HG02981 (cell line): ENCODE measurements around the gene MX2.
"Not testable (repeated sequence)": the region's sequence is repeated elsewhere in the genome, so short reads cannot be mapped to it uniquely, and the experiment has no call there.

ENCODE experiments used
- ATAC-seq: cut with Tn5 transposase; IDR thresholded peaks from one replicate; pipeline ENCODE4 v1.9.1; 2021; ENCODE audit warnings: mild to moderate bottlenecking, moderate library complexity; ENCODE audit not compliant: unreplicated experiment

The MX2 gene

DNA sequence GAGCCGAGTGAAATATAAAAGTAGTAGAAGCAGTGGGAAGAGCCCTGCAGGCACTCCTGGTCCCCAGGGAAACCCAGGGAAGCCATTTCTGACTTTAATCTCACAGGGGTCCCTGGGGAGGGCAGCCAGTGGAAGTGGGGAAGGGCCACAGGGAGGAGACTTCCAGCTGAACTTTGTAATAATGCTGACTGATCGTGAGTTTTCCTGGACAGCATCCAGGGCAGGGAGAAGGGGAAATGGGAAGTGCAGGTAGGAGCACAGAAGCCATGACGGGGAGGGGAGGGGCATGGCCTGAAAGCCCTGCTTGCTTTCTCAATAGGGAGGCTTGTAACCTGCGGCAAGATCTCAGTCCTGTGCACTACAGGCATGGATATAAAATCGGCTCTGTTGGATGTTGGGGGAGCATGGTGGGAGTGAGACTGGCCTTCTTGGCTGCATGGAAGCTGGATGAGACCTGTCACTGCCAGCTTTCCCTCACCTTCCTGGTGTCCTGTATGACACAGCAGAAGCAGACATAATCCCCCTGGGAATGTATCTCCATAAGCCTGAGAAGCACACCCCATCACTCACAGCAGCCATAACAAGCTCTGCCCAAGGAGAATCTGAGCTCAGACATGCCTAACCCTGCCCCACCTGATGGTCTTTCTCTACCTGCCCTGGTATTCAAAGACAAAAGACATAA lies 49.1 kb downstream of the MX2 start:
- no peak for ATAC-seq

DNA sequence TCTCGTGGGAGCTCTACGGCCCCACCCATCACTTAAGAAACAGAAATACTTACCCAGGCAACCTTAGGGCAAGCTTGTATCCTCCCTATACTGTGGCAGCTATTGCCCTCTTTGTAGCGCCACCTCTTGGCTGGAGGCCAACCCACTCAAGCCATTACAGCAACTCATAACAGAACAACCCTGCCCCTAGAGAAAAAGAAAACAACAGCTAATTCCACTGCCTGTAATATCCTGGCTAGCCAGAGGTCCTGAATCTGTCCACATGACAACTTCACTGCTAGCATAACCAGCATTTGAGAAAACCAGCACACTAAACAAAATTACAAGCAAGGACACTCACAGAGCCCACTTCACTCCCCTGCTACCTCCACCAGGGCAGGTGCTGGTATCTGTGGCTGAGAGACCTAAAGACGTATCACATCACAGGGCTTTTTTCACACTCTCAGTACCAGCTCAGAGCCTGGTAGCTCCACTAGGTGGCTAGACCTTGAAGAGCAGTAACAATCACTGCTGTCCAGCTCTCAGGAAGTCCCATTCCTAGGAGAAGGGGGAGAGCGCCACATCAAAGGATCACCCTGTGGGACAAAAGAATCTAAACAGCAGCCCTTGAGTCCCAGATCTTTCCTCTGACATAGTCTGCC lies 49.7 kb downstream of the MX2 start:
- no peak for ATAC-seq

DNA sequence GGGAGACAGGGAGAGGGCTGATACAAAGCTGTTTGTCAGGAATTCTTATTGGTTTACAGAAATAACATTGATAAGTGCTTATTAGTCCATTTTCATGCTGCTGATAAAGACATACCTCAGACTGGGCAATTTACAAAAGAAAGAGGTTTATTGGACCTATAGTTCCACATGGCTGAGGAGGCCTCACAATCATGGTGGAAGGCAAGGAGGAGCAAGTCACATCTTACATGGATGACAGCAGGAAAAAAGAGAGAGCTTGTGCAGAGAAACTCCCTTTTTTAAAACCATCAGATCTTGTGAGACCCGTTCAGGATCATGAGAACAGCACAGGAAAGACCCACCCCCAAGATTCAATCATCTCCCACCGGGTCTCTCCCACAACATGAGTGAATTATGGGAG lies 55.7 kb downstream of the MX2 start:
- not testable (repeated sequence) for ATAC-seq

DNA sequence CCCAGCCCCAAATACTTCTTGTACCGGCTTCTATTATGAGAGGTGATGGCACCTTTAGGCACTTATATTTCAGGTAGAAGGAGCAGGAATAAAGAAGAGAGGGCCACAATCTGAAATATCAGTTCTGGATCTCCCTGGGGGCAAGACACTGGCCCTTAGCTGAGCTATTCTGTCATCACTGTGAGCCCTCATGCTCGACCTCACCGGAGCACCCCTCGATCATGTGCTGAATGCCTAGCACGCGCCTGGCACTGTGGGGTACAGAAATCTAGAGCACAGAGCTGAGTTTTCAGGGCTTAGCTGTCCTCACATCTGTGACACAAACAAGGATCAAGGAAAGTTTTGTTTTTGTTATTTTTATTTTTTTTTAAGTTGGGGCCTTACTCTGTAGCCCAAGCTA lies 56.6 kb downstream of the MX2 start:
- ATAC-seq, result no peak

DNA sequence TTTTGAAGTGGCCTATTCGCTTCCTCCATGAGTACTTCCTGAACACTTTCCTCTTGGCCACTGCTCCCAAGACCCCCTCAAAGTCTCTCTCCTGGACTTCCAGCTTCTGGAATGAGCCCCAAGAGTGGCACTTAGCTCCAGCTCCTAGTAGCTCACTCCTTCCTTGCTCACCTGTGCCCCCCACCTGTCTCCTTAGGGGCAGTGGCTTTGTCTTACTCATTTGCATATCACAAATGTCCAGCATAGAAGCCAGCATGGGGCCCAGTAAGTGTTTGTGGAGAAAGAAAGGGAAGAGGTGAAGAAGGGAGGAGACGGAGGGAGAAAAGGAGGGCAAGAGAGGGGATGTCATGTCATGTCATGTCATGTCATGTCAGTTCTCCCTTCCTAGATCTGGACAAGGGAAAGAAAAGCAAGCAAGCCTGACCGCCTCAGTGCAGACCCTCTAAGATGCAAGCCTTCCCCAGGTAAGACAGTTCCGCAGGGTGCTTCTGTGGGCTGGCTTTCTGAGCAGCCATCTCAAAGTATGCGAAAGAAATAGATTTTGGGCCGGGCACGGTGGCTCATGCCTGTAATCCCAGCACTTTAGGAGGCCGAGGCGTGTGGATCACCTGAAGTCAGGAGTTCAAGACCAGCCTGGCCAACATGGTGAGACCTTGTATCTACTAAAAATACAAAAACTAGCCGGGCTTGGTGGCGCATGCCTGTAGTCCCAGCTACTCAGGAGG lies 57.3 kb downstream of the MX2 start:
- ATAC-seq, result no peak

DNA sequence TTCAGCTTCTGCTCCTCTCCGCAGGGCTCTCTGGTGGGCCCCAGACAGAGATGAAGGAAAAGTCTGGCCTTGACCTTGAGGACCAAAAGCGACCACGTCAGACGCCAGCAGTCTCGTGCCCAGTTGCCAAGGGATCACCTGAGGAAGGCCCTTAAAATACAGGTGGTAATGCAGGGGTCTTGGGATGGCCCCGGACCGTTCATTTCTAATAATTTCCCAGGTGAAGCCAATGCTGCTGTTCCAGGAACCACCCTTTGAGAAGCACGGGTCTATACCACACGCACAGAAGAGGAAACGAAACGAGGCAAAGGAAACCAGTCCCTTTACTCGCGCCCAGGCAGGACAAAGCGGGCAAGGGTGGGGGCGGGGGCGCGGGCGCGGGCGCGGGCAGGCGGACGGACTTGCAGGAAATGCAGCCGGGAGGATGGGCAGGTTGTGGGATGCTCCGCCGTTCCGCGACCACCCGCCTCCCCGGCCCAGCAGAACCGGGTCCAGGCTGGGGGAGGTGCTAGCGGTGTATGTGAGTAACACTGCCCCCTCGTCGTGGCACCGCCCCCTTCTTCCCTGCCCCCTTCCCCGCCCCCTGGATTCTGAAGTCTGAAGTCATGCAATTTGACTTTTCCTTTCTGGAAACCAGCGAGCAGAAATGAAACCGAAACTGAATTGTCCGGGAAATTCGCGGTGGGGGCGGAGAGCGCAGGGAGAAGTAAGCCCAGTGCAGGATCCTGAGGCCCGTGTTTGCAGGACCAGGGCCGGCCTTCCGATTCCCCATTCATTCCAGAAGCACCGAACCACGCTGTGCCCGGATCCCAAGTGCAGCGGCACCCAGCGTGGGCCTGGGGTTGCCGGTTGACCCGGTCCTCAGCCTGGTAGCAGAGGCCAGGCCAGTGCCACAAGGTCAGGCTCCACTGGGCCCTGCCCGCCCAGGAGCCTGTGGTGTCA lies 58.4 kb downstream of the MX2 start:
- peak; percentile 92 for ATAC-seq

DNA sequence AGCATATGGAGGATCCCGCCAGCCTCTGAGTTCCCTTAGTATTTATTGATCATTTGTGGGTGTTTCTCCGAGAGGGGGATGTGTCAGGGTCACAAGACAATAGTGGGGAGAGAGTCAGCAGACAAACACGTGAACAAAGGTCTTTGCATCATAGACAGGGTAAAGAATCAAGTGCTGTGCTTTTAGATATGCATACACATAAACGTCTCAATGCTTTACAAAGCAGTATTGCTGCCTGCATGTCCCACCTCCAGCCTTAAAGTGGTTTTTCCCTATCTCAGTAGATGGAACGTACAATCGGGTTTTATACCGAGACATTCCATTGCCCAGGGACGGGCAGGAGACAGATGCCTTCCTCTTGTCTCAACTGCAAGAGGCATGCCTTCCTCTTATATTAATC lies 59.2 kb downstream of the MX2 start:
- ATAC-seq, result not testable (repeated sequence)

DNA sequence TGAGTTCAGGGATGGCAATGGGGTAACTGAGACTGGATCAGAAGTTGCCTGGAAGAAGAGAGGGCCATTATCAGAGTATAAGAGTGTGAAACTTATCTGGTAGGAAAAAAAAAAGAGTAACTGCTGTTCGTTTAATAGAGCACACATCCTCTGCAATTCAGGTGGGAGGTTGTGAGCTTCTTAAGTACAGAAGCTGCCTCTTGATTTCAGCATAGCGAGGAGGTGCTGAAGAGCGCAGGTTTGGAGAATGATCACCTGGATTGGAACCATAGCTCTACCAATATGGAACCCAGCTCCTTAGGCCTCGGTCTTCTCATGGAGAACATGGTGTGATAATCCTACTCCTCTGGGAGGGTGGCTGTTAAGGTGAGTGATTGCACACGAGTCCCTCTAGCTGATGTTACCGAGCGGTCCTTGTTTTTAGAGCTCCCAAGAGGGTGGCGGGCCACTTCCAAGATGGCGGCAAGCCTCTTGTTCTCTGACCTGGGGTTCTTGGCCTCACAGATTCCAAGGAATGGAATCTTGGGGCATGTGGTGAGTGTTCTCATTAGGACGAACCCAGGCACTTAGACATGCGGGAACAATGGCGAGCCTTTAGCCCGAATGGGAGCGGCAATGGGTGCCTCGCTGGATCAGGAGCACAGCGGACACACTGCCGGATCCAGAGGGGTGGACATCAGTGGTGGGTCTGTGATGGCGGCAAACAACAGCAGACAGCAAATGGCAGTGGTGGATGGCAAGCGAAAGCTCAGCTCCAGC lies 60.9 kb downstream of the MX2 start:
- no peak for ATAC-seq

DNA sequence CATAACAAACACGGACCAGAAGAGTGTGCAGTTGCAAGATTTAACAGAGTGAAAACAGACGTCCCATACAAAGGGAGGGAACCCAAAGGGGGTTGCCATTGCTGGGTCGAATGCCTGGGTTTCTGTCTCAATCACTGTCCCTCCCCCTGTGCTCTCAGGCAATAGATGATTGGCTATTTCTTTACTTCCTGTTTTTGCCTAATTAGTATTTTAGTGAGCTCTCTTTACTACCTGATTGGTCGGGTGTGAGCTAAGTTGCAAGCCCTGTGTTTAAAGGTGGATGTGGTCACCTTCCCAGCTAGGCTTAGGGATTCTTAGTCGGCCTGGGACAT lies 61.4 kb downstream of the MX2 start:
- ATAC-seq, result not testable (repeated sequence)

DNA sequence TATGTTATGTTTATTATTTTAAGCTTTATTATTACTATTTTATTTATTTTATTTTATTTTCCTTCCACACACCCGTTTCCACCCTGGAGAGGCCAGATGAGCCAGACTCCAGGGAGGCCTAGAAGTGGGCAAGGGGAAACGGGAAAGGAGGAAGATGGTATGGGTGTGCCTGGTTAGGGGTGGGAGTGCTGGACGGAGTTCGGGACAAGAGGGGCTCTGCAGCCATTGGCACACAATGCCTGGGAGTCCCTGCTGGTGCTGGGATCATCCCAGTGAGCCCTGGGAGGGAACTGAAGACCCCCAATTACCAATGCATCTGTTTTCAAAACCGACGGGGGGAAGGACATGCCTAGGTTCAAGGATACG lies 63.7 kb downstream of the MX2 start:
- ATAC-seq, result peak; percentile 18

DNA sequence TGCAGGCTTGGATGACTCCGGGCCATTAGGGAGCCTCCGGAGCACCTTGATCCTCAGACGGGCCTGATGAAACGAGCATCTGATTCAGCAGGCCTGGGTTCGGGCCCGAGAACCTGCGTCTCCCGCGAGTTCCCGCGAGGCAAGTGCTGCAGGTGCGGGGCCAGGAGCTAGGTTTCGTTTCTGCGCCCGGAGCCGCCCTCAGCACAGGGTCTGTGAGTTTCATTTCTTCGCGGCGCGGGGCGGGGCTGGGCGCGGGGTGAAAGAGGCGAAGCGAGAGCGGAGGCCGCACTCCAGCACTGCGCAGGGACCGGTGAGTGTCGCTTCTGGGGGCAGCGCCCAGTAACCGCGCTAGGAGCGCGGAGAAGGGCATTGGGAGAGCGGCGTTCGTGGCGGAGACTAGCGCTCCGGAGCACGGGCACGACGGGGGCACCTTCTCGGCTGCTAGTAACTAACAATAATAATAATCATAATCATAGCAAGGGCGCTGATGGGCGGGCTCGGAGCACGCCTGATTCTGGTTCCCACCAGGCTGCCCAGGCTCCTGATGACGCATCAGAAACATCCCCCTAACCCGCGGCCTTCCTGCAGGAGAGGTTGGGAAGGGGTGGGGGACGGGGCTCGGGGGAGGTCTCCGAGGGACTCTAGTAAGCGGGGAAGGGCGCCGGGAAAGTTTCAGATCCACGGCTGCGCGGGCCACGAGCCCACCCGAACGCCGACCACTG lies 64.3 kb downstream of the MX2 start, which contains the start of gene MX1:
MX1 (plus strand) TSS at position 286 of the 722 bp plus-strand sequence. CDS start 5,832 bp downstream, outside the sequence.
- peak; percentile 88 for ATAC-seq

DNA sequence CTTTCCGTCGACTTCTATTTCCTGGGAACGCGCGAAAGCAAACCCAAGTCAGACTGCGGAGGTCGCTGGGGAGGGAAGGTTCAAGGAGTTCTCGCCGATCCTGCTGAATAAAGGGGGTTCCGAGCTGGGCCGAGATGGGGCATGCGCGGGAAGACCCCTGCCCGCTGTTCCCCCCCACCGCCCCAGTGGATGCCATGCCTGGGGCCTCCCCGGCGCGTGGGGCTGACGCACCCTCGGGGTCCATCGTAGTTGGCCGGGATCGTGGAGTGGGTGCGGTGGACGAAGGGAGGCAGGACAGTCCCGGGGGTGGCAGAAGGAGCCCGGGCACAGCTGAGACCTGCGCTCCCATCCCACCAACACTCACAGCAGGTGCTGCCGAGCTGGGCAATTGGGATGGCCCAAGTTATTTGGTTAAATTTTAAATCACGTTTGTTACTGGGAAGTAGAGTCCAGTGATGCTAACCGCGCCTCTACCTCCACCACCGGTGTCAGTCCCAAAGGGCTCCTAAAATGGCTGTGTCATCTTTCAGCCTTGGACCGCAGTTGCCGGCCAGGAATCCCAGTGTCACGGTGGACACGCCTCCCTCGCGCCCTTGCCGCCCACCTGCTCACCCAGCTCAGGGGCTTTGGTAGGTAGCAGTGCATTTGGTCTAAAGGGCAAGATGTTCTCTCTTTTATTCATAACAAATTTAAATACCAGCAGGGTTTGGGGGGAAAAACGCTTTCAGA lies 65.0 kb downstream of the MX2 start:
- no peak for ATAC-seq

DNA sequence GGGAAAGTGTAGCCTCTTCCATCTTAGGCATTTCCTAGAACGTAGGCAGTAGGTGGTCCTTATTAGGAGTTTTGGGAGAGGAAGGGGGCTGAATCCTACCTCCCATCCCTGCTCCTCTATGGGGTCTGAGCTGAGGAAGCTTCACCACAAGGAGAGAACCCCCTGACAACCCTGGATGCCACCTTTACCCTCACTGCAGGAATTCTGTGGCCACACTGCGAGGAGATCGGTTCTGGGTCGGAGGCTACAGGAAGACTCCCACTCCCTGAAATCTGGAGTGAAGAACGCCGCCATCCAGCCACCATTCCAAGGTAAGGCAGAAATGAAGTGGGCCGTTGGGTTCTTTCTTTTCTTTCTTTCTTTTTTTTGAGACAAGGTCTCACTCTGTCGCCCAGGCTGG lies 65.7 kb downstream of the MX2 start:
- ATAC-seq, result no peak

DNA sequence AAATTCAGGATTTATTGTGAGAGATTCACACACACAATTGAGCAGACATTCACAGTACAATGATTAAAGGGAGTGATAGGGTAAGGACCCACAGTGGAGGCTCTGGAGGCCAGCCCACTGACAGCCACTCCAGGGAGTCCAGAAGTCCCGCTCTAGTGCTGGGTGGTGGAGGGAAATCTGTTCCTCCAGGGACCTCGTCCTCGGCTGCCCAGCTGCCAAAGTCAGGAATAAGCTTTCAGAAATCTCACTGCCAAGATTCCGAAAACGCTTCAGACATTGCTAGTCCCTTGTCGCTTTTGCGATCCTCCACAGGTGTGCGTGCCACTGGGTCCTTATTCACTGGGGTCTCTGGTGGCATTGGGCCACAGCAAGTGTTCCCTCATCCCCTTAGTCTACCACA lies 66.5 kb downstream of the MX2 start:
- ATAC-seq, result no peak

DNA sequence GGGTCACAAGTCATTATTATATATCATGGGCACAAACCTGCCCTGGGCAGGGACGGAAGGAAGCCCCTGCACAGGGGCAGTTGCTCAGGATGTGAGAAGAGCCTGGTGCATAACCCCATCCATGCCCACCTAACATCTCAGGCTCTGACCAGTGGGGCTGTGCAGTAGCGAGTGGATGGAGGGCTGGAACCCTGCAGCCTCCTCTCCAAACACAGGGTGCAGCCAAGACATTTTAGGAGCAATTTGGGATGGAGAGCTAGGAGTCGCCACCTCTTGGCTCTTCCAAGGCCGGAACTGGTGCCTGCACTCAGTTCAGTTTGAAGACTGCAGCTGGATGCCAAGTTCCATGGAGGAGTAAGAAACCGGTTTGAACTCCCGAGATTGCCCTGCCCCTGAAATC lies 67.0 kb downstream of the MX2 start:
- ATAC-seq, result no peak

DNA sequence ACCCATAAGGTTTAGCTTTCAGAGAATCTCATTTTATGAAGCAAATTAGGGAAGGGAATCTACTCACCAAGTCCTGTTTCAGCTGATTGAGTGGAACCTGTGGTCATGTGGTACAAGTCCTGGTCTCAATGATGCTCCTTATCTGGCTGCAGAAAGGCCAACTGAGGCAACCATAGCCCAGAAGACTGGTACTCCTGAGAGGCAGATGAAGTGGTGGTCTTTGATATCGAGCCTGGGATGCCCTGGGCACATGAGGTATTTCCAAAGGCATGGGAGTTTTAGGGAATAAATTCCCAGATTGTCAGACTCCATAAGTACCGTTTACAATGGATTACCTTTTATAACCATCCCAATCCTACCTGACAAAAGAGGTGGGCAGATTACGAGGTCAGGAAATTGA lies 67.5 kb downstream of the MX2 start:
- ATAC-seq, result no peak

DNA sequence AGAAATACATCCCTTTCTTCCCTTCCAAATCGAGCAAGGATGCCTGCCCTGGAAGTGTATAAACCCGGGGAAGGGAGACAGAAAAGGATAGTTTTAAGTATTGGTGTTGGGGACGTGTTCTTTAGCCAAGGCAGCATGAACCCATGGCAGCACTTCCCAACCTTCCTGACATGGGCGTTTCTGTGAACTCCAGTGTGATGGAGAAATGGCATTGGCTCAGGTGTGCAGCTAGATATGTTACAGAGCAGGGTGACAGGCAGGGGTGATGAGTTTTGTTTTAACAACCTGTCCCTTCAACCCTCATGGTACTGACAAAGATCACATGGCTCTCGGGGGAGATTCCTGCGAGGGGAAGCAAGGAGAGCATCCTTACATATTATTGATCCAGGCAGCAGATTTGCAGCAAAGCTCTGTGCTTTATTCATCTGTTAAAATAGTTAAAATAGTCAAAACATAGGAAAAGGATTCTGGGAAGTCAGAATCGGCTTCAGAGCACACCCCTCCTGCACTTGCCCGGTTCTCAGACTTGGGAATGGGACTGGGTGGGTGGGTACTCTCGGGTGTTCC lies 68.2 kb downstream of the MX2 start:
- ATAC-seq, result no peak

DNA sequence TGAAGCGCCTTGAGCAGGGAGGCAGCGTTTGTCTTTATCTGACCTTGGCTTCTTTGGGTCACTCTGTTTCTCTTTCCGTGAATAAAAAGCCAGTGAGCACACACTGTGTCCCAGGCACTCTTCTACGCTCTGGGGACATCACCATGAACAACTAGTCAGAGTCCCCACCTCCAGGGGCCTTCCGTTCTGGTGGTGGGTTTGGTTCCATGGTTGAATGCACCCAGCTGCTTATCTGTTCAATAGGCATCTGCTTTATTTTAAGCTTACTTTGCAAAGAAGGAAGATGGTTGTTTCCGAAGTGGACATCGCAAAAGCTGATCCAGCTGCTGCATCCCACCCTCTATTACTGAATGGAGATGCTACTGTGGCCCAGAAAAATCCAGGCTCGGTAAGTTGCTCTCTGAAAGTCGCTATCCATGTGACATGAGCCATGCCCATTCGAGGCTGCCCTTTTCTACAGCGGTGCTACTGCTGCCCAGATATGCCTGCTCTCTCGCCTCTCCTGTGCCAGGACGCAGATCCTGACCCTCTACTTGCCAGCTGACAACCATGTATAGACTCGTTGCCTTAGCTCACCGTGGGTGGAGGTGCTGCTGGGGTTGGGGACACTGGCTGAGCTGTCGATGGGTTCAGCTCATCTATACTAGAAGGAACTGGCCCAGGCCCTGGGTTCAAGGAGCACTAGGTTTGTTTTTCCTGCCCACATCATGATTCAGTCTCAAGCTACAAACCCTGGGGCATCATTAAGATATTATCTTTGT lies 70.1 kb downstream of the MX2 start:
- ATAC-seq, result peak; percentile 58
